Fibroblast of pulmonary artery (primary cell): Measurements from ENCODE around the gene CYP4F2.

Experiments used
- DNase-seq: peaks from one replicate; pipeline ENCODE4 v3.0.0-alpha.2; 2010; ENCODE audit warnings: low read depth
- H3K4me3 ChIP-seq: replicated peaks from 2 replicates; pipeline ENCODE4 v1.5.1; 2011; ENCODE audit warnings: low read depth, mild to moderate bottlenecking, control low read depth, low read length, moderate library complexity
- TF ChIP-seq, protein P1 (sequence below): IDR thresholded peaks from 2 replicates; pipeline ENCODE4 v1.5.1; 2011; ENCODE audit warnings: mild to moderate bottlenecking, control low read depth, low read length, inconsistent platforms; ENCODE audit errors: missing control alignments

CYP4F2 gene

DNA sequence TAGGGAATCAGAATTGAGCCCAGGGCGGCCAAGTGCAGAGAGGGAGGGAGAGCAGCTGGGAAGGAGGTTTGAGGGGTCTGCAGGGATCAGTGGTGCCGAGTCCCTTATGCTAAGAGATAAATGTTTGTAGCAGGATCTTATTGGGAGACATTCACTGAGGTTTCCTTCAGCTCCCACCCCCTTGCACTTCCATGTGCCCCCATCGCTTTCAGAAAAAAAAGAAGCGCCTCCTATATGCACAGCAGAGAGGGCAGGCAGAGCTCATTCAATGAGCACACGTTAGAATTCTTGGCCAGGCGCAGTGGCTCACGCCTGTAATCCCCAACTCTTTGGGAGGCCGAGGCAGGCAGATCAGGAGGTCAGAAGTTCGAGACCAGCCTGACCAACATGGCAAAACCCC, 28.0 kb downstream of the CYP4F2 start:
- no peak for DNase-seq
- no peak overlapping the region for H3K4me3 ChIP-seq
- TF ChIP-seq, protein P1, sequence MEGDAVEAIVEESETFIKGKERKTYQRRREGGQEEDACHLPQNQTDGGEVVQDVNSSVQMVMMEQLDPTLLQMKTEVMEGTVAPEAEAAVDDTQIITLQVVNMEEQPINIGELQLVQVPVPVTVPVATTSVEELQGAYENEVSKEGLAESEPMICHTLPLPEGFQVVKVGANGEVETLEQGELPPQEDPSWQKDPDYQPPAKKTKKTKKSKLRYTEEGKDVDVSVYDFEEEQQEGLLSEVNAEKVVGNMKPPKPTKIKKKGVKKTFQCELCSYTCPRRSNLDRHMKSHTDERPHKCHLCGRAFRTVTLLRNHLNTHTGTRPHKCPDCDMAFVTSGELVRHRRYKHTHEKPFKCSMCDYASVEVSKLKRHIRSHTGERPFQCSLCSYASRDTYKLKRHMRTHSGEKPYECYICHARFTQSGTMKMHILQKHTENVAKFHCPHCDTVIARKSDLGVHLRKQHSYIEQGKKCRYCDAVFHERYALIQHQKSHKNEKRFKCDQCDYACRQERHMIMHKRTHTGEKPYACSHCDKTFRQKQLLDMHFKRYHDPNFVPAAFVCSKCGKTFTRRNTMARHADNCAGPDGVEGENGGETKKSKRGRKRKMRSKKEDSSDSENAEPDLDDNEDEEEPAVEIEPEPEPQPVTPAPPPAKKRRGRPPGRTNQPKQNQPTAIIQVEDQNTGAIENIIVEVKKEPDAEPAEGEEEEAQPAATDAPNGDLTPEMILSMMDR: no peak

DNA sequence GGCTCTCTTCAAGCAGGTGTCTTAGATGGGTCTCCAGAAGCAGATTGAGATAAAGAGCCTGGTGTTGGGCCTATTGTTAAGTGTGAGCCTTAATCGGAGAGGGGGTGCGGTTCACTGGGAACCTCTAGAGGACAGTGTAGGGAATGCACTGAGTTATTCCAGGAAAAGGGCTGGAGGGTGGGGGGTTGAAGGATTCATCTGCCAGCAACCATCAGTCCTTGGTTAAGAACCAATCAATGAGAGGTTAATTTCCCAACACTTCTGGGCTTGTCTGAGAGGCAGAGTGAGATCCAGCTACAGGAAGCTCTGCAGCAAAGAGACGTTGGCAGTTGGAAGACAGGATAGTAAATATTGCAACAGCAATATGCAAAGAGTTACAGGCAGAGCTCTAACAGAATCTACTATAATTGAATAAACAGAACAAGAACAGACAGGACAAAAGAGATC, 28.7 kb downstream of the CYP4F2 start:
- H3K4me3 ChIP-seq: no peak overlapping the region
- TF ChIP-seq, protein P1: peak; percentile 46
- DNase-seq: peak; percentile 10

DNA sequence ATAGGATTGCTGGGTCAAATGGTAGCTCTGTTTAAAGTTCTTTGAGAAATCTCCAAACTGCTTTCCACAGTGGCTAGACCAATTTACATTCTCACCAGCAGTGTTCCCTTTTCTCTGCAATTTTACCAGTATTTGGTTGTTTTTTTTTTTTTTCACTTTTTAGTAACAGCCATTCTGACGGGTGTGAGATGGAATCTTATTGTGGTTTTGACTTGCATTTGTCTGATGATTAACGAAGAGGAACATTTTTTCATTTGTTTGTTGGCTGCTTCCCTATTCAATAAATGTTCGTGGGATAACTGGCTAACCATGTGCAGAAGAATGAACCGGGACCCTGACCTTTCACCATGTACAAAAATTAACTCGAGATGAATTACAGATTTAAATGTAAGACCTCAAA, 31.2 kb downstream of the CYP4F2 start:
- H3K4me3 ChIP-seq: no peak overlapping the region
- TF ChIP-seq, protein P1: no peak
- no peak for DNase-seq

DNA sequence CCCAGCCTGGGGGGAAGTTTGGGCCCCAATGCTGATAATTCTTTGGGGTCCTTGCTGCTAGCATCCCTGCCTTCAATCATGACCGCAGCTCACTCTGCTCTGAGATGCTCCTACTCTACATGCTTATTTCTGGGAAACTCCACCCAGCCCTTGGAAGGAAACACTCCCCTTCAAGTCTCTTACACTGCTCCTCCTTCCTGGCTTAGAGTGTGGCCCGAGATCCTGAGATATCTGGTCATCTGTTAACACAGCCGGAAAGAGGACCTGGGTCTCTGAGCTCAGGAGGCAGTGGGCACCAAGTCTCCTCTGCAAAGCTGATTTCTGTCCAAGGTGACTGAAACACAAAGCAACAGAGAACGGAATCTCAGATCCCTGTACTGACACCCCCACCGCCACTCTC, 33.0 kb downstream of the CYP4F2 start:
- no peak for DNase-seq
- TF ChIP-seq, protein P1: no peak
- no peak overlapping the region for H3K4me3 ChIP-seq

DNA sequence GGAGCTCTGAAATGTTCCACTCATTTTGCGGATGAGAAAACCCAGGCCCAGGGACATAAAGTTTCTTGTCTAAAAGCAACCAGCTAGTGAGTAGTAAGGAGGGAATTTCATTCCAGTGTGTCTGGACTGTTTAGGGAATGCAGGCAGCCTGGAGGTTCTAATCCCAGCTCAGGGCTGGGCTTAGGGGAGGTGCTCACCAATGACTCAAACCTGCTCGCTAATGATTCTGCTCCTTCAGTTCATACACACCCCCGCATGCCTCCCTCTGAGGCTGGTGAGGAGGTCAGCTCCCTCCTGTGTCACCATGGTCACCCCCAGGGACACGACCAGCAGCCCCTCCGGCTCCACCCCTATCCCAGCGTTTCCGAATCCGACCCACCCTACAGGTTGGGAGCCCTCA, 34.6 kb downstream of the CYP4F2 start:
- DNase-seq: no peak

DNA sequence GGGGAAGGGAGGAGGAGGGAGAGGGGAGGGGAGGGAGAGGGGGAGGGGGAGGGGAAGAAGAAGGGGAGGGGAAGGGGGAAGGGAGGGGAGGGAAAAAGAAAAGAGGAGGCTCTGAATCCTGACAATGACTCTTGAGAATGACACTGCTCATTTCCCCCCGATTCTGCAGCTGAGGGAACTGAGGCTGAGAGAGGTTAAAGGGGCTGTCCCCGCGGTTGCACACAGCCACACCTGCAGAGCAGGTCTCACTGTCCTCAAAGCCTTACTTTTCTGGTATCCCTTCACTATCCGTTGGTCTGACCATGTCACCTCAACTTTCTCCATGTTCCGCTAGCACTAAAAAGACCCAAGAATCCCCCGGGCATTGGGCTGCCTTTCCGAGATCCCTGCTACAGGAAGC, 35.4 kb downstream of the CYP4F2 start:
- no peak overlapping the region for H3K4me3 ChIP-seq
- no peak for DNase-seq
- TF ChIP-seq, protein P1: no peak

More for the DNA sequence above, 34.6 kb downstream of the CYP4F2 start:
- H3K4me3 ChIP-seq: no peak overlapping the region
- TF ChIP-seq, protein P1: no peak

DNA sequence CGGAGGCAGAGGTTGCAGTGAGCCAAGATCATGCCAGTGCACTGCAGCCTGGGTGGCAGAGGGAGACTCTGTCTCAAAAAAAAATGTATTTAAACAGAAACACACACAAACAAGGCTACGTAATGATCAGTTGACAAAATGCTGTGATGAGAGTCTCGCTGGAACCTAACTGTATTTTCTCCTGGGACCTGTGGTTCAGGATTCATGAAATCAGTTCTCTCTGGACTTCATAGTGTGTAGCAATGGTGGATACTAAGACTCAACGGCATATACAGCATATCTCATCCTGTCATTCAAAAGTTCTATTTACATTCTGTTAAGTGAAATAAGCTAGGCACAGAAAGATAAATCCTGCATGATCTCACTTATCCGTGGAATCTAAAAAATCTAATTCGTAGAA, 37.4 kb downstream of the CYP4F2 start:
- no peak overlapping the region for H3K4me3 ChIP-seq
- TF ChIP-seq, protein P1: no peak
- DNase-seq: no peak
